ENCODE data around the gene COL25A1. TPM values are rescaled to one million over a fixed set of nuclear protein-coding genes. Genes with fewer than 3 reads are reported as not detected.

Gene COL25A1
- total RNA-seq, 1 experiment from 2014 or later, result not detected

GRCh38 chr4:109327641-109328040, 25.2 kb upstream of the COL25A1 start:
- no peak overlapping the region for H3K4me3 ChIP-seq (ENCODE audit: low read depth in 2 of 2, low read length in 2 of 2)
- BruUV-seq (replicated peaks), result no TSS peak
- TF ChIP-seq POLR2AphosphoS5 (IDR thresholded peaks at IDR 0.05; ENCODE audit: low read depth, low read length) (no peak), SIN3A (IDR thresholded peaks at IDR 0.05; ENCODE audit: borderline replicate concordance, insufficient read depth, low read depth, low read length) (no peak), REST (IDR thresholded peaks at IDR 0.05; ENCODE audit: insufficient read depth in 1 of 2, low read depth in 2 of 2, low read length in 1 of 2) (no peak), TCF7L2 (IDR thresholded peaks at IDR 0.05; ENCODE audit: low read depth, low read length) (no peak), CTCF (IDR thresholded peaks at IDR 0.05) (no peak)
- POLR2A ChIA-PET, result no interaction called here
- ATAC-seq (no peak), DNase-seq (ENCODE audit: low read depth, low spot score) (no peak)
- H3K36me3 ChIP-seq (ENCODE audit: control insufficient read depth, insufficient read depth, low read length), result no peaks in the 10 kb centered on the region
- H3K27ac ChIP-seq (ENCODE audit: low read length), result no peak overlapping the region
- no peaks in the 10 kb centered on the region for H3K9me3 ChIP-seq (ENCODE audit: control insufficient read depth, insufficient read depth, low read depth, low read length)
- CTCF ChIA-PET, result no interaction called here
- intact Hi-C loops (cut with micrococcal nuclease; ENCODE audit: unreplicated experiment) (no loop called here), in situ Hi-C loops (cut with HindIII; ENCODE audit: low pct_unique_long_range_greater_than_20kb, low sequenced_read_pairs) (no loop called here)
- H3K27me3 ChIP-seq (ENCODE audit: control insufficient read depth, insufficient read depth, low read length), result no peaks in the 10 kb centered on the region
- H3K4me1 ChIP-seq (ENCODE audit: control insufficient read depth, insufficient read depth, low read length), result no peaks in the 10 kb centered on the region

- BruUV-seq (replicated peaks), result no TSS peak
- Histone ChIP-seq H3K27me3 (ENCODE audit: control insufficient read depth, insufficient read depth, low read length) (no peaks in the 10 kb centered on the region), H3K27ac (ENCODE audit: low read length) (no peak overlapping the region), H3K9me3 (ENCODE audit: control insufficient read depth, insufficient read depth, low read depth, low read length) (no peaks in the 10 kb centered on the region), H3K36me3 (ENCODE audit: control insufficient read depth, insufficient read depth, low read length) (no peaks in the 10 kb centered on the region), H3K4me3 (ENCODE audit: low read depth in 2 of 2, low read length in 2 of 2) (no peak overlapping the region), H3K4me1 (ENCODE audit: control insufficient read depth, insufficient read depth, low read length) (no peaks in the 10 kb centered on the region)
- DNase-seq (ENCODE audit: low read depth, low spot score), result no peak
- intact Hi-C loops (cut with micrococcal nuclease; ENCODE audit: unreplicated experiment) (no loop called here), in situ Hi-C loops (cut with HindIII; ENCODE audit: low pct_unique_long_range_greater_than_20kb, low sequenced_read_pairs) (no loop called here)
- TF ChIP-seq SIN3A (IDR thresholded peaks at IDR 0.05; ENCODE audit: borderline replicate concordance, insufficient read depth, low read depth, low read length) (no peak), CTCF (IDR thresholded peaks at IDR 0.05) (no peak), TCF7L2 (IDR thresholded peaks at IDR 0.05; ENCODE audit: low read depth, low read length) (no peak), POLR2AphosphoS5 (IDR thresholded peaks at IDR 0.05; ENCODE audit: low read depth, low read length) (no peak), REST (IDR thresholded peaks at IDR 0.05; ENCODE audit: insufficient read depth in 1 of 2, low read depth in 2 of 2, low read length in 1 of 2) (no peak)
- CTCF ChIA-PET, result no interaction called here
- no peak for ATAC-seq
- POLR2A ChIA-PET, result no interaction called here
These were observed 23.2 kb upstream of the COL25A1 start for GRCh38 chr4:109325698-109326097.

All from Panc1 (cell line).